ENCODE data around the gene CNKSR3.

The CNKSR3 gene

GRCh38 chr6:154410619-154411072, 99.8 kb downstream of the CNKSR3 start:
- peak; percentile 23 for DNase-seq

- peak; percentile 19 for DNase-seq
Observed at GRCh38 chr6:154408891-154409500, 101.5 kb downstream of the CNKSR3 start.

- DNase-seq: no peak
Observed at GRCh38 chr6:154407440-154407839, 103.0 kb downstream of the CNKSR3 start.

- no peak for DNase-seq
Observed at GRCh38 chr6:154406869-154407268, 103.6 kb downstream of the CNKSR3 start.

GRCh38 chr6:154406301-154406700, 104.2 kb downstream of the CNKSR3 start:
- no peak for DNase-seq

GRCh38 chr6:154404791-154405400, 105.6 kb downstream of the CNKSR3 start:
- no peak for DNase-seq

- peak; percentile 50 for DNase-seq
Observed at GRCh38 chr6:154403788-154404187, 106.7 kb downstream of the CNKSR3 start.

GRCh38 chr6:154402081-154402780, 108.3 kb downstream of the CNKSR3 start:
- DNase-seq: no peak

- no peak for DNase-seq
Observed at GRCh38 chr6:154399097-154399496, 111.4 kb downstream of the CNKSR3 start.

GRCh38 chr6:154397491-154398195, 112.8 kb downstream of the CNKSR3 start:
- DNase-seq: no peak

GRCh38 chr6:154395878-154396277, 114.6 kb downstream of the CNKSR3 start:
- no peak for DNase-seq

GRCh38 chr6:154395316-154395715, 115.2 kb downstream of the CNKSR3 start:
- DNase-seq: no peak

GRCh38 chr6:154394571-154394970, 115.9 kb downstream of the CNKSR3 start:
- DNase-seq: no peak

- no peak for DNase-seq
Observed at GRCh38 chr6:154390034-154390433, 120.5 kb downstream of the CNKSR3 start.

- no peak for DNase-seq
Observed at GRCh38 chr6:154388803-154389202, 121.7 kb downstream of the CNKSR3 start.

GRCh38 chr6:154386848-154387717, 123.4 kb downstream of the CNKSR3 start:
- no peak for DNase-seq

- no peak for DNase-seq
Observed at GRCh38 chr6:154384191-154384590, 126.3 kb downstream of the CNKSR3 start.

- no peak for DNase-seq
Observed at GRCh38 chr6:154383273-154383672, 127.2 kb downstream of the CNKSR3 start.

- DNase-seq: no peak
Observed at GRCh38 chr6:154382740-154383139, 127.7 kb downstream of the CNKSR3 start.

- DNase-seq: no peak
Observed at GRCh38 chr6:154381548-154381947, 128.9 kb downstream of the CNKSR3 start.

GRCh38 chr6:154380741-154381140, 129.7 kb downstream of the CNKSR3 start:
- no peak for DNase-seq

- no peak for DNase-seq
Observed at GRCh38 chr6:154379585-154379984, 130.9 kb downstream of the CNKSR3 start.

GRCh38 chr6:154378518-154378917, 132.0 kb downstream of the CNKSR3 start:
- no peak for DNase-seq
